Measurements from ENCODE around the gene FCN2.

FCN2 gene

DNA sequence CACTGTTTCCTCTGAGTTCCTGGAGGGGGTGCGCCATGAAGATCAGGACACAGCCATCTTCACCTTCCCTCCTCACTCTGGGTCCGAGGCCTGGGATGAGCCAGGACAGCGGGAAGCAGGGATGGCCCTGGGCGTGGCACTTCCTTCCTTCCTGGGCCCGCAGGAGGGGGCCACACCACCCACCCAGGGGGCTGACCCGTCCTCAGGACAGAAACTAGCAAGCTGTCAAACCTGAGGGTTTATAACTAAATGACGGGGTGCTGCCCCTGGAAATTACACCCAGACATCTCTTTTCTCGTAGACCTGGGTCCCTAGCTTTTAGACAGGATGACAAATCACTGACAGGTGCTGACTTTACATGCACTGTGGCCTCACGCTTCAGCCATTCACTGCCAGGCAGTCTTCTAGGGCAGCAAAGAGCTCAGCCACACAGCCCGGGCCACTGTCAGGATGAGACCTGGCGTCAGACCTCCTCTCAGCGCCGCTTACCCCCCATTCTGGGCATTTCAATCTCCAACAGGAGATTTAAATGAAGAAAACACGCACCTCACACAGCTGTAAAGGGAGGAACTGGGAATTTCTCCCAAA, 8.1 kb downstream of the FCN2 start:
- no peak for DNase-seq (ENCODE audit: low read depth)

DNA sequence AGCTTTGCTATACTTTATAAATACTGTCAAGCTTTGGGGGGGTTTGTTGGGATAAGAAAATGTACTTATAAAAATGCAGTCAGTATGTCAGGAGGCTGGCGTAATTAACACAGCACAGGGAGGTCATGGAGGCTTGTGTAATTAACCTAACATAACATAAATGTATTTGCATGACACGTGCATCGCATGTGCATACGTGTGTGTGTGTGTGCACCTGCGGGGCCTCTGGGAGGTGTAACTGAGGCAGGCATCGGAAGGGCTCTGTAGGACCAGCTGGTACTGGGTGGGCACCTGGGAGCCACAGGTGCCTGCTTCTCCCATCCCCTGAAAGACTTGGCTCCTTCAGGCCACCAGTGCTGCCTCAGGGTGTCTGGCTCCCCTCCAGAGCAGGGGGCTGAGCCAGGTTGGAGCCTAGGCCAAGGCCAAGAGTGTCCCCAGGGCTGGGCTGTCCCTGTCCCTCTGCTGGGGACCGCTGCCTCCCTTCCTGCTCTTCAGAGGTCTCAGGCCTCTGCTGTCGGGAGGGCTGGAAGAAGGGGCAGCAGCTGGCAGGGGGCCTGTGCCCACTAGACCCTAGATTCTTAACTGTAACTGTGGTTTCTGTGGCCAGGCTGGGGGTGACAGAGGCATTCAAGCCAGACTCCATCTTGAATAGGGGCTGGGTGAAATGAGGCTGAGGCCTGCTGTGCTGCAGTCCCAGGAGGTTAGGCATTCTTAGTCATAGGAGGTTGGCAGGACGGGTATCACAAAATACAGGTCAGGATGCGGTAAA, 9.0 kb downstream of the FCN2 start:
- DNase-seq (ENCODE audit: low read depth) = no peak

DNA sequence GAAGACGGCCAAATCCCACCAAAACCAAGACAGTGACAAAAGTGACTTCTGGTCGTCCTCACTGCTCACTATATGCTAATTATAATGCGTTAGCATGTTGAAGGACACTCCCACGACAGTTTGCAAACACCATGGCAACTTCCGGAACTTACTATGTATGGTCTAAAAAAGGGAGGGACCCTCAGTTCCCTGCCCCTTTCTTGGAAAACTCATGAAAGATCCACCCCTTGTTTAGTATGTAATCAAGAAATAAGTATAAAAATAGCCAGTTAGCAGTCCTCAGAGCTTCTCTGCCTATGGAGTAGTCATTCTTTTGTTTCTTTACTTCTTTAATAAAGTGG, 9.5 kb downstream of the FCN2 start:
- DNase-seq (ENCODE audit: low read depth) = no peak

DNA sequence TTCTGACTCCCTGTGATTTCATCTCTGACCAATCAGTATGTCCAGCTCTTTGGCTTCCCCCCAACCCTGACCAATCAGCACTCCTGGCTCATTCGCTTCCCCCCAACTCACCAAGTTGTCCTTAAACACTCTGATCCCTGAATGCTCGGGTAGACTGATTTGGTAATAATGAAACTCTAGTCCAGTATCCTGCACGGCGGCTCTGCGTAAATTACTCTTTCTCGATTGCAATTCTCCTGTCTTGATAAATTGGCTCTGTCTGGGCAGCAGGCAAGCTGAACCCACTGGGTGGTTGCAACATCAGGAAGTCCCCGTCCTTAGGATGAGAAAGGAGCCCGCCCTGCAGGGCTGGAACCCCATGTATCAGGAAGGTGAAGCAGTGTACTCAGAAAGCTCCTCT, 10.4 kb downstream of the FCN2 start:
- no peak for DNase-seq (ENCODE audit: low read depth)

DNA sequence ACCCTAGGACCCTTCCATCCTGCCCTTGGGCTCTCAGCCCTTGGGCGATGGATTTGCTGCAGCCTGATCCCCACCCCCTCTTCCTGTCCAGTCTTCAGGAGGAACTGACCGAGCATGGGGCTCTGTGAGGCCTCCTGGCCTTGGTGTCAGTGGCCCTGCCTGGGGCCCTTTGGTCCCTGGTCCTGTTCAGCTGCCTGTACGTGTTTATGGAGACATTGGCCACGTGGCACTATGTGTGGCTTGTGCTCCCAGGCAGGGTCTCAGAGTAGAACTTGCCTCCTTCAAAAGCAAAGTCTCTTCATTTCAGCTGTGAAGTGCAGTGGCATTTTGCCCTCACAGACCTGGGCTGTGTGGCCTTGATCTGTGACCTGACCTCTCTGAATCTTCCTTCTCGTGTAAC, 11.1 kb downstream of the FCN2 start:
- no peak for DNase-seq (ENCODE audit: low read depth)

DNA sequence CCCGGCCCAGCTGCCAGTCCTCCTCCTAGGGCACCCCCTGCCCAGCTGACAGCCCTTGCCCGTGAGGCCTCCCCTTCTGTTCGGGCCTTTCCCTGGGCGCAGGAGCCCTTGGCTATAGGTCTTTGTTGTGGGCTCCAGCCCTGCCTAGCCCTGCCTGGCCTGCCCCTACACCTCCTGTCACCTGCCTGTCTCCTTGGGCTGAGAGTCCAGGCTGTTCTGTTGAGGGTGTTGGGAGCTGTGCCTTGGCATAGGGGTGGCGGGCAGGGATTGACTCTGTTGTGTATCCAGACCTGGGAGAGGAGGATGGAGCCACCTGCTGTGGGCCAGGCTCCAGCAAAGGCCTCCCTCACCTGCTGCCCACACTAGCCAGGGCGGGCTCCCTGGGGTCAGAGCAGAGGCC, 11.6 kb downstream of the FCN2 start:
- no peak for DNase-seq (ENCODE audit: low read depth)

DNA sequence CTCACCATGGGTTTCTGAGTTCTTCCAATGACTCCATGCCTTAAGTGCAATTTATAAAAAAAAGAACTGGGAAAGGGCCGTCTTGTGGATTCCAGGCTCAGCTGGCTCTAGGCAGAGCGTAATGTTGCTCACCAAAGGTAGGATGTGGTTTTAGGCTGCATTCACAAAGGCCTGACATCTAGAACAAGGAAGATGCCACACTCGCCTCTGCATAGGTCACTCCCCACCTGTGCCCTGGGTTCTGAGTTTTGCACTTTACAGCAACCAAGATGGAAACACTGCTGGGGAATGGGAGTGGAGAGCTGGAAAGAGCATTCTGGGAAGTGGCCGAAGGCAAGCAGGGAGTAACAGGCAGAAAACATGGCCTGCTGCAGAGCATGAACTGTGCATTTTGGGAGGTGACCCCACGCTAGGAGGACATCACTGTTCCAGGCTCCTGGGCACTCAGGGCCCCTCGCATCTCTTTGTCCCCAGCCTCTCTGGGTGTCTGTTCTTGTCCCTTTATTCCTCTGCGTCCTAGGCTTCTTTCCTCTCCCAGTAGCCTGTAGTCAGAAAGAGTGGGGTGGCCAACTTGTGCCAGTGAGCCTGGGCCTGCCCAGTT, 12.3 kb downstream of the FCN2 start:
- no peak for DNase-seq (ENCODE audit: low read depth)

DNA sequence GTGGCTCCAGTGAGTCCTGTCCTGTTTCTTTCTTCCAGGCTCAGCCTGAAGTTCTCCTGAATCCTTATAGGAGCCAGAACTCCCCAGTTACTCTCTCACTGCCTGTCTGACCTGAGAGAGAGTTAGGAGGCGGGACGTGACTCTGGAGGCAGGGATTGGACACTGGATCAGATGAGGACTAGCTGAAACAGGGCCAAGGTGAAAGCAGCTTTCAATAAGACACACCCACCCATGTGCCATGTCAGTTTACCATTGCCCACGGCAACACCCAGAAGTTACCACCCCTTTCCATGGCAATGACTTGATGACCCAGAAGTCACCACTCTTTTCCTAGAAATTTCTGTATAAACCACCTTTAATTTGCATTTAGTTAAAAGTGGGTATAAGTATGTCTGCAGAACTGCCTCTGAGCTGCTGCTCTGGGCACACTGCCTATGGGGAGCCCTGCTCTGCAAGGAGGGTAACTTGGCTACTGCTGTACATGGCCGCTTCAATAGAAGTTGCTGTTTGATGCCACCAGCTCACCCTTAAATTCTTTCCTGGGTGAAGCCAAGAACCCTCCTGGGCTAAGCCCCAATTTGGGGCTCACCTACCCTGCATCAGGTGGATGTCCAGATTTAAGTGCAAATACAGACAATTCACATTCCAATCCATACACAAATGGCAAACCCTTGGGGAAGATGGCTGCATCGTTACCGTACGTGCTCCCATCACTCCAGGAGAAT, 13.7 kb downstream of the FCN2 start:
- no peak for DNase-seq (ENCODE audit: low read depth)

DNA sequence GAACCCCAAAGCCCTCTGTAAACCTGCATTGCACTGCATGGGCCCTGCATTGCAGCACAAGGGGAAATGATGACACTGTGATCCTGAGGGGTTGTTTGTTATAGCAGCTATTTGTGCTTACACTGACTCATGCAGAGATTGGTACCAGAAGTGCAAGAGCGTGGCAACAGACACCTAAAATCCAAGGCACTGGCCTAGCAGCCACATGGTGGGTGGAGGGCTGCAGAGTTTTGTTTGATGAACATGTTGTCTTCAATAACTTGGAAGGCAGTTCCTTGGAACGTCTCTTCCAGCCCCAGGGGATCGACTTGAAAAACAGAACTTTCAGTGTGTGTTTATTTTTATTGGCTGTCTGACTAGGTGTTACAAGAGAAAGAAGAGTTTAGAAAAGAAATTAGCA, 14.5 kb downstream of the FCN2 start:
- no peak for DNase-seq (ENCODE audit: low read depth)

DNA sequence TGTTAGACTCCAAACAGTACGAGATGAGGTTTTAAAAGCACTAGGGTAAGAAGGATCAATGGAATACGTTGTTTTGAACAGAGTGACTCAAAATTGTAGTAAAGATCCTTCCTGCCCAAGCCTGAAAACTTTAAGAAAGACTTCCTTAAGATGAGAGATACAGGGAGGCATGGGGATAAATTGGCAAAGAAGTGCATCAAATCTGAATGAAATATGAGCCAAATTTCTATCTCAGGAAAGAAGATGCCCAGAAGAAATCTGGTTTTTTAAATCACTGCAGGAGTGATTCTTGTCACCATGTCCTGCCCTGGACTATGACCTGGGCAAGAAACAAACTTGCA, 14.9 kb downstream of the FCN2 start:
- no peak for DNase-seq (ENCODE audit: low read depth)

DNA sequence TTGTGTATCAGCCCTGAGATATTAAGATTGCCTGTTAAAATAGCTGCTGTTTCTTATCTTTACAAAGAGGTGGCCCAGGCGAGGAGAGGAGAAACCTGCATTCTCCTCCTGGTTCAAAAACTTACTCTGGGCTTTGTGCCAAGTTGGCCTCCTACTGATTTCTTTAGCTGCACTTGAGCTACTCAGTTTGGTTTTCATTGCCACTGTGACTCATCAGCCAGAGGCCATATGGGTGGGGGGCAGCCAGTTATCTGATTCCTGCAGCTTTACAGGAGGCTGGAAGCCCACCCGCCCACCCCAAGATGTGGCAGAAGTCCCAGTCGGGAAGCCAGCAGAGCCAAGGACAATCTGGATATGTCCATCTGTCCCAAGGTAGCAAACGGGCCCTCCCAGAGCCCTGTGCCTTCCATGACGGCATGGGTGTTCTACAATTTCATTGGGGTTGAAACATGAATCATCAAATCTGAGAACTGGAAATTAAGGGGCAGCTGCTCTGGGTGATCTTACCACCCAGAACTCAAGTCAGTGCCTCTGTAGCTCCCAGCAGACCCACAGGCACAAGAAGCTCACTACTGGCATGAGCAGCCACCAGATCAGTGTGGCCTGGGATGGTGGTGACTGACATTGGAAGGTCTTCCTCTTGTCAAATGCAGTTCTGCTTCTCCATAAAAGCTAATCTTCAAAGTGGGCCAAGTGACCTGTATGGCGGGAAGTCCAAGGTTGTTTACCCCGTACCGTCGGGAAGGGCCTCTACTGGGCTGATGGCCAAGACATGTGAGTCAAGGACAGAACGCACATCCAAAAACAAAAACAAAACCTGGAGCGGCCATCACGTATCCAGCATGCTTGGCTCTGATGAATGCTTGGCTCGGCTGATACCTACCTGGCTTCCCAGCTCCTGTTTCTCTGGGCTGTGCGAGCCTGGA, 15.6 kb downstream of the FCN2 start:
- DNase-seq (ENCODE audit: low read depth) = no peak

DNA sequence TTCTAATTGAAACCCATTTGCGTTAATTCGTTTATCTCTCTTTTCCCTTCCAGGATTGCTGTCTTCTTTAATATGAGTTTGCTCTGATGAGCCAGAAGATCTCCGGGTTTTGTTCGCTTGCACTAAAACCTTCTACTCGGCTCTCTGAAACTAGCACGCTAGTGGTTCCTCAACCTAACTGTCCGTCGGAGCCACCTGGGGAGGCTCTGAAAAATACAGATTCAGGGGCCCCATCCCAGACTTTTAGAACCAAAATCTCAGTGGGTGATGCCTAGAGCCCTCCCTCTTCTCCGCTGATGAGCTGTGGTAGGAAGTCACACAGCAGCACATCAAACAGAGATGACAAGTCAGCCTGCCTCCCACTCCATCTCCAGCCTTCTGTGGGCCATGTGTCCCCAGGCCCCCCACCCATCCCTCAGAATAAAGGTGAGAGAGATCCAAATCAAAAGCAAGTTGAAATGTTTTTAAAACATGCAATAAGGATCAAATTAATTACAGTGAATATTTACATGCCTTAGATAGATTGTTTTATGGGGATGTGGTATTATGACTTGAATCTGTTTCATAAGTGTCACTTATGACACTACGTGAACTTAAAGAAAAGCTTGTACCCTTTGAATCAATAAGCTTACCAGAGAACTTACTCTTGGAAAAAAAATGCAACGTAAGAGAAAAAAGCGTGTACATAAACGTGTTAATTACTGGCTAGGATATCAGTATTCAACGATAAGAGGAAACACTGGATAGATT, 16.4 kb downstream of the FCN2 start:
- DNase-seq (ENCODE audit: low read depth) = no peak

DNA sequence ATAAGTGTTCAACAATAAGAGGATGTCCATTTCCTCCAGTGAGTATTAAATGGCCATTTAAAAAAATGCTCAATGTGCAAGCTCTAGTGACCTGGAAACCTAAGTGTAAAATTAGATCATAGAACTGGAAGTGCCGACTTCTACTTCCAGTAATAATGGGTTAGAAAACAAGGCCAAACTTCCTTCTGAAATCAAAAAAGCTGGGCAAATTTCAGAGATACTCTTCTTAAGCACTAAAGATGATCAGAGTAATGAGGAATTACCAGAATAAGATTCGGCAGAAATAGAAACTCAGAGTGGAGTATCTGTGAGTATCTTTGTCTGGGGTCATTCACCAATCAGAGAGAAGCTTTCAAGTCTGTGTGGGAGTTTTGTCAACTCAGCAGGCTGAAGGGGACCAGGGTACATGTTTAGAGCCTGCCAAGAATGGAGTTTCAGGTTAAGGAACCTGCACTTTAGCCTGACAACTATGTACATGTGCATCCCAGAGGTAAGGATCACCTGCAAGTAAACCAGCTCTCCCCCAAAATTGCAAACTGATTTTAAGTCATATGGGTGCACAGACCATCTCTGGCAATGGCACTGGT, 17.1 kb downstream of the FCN2 start:
- DNase-seq (ENCODE audit: low read depth) = no peak

DNA sequence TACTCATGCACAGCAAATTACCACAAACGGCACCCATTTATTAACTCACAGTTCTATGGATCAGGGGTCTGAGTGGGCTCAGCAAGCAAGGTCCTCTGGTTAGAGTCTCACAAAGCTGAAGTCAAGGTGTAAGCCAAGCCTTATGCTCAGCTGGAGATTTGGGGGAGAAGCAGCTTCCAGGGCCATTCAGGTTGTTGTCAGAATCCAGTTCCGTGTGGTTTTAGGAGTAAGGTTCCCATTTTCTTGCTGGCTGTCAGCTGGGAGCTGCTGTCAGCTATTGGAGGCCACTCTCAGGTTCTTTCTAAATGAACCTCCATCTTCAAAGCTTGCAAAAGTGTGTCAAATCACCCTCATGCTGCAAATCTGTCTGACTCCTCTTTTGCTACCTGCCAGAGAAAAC, 17.7 kb downstream of the FCN2 start:
- DNase-seq (ENCODE audit: low read depth) = no peak

DNA sequence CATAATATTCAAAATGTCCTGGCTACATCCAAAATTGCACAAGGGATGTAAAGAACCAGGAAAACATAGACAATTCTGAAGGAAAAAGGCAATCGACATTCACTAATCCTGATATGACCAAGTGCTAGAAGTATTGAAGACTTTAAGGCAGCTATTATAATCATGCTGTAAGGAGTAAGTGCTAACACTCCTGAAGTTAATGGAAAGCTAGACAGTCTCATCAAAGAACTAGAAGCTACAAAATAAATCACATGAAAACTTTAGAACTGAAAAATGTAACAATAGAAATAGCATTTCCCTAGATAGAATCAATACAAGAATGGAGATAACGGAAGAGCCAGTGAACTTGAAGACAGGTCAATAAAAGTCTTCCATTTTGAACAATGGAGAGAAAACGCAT, 18.6 kb downstream of the FCN2 start:
- DNase-seq (ENCODE audit: low read depth) = no peak

DNA sequence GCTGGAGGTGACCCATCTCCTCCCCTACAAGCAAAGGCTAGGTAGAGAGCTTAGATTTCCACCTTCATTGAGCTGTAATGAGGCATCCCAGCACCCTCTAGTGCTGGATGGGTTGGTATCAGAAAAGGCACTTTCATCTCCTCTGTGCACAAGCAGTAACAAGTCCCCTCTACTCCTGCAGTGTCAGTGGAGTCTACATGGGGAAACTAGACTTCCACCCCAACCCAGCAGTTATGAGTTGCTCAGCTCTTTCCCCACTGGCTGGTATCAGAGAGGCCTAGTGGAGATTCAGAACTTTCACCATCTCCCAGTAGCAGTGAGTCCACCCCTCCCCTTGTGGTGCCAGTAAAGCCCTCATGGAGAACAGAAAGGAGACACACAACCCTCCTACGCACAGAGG, 19.2 kb downstream of the FCN2 start:
- no peak for DNase-seq (ENCODE audit: low read depth)

DNA sequence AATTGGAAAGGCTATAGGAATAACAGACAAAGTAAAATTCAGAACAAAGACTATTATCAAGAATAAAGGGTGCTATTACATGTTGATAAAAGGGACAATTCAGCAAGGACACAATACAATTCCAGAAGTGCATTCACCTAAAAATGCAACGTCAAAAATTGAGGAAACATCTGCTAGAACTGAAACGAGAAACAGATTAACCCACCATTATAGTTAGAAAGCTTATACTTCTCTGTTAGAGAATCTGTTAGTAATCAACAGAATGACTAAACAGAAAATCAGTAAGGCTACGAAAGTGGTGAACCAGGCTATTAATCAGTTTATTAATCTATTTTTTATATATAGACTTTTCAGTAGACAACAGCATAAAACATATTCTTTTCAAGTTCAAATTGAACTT, 22.3 kb downstream of the FCN2 start:
- DNase-seq (ENCODE audit: low read depth) = no peak

DNA sequence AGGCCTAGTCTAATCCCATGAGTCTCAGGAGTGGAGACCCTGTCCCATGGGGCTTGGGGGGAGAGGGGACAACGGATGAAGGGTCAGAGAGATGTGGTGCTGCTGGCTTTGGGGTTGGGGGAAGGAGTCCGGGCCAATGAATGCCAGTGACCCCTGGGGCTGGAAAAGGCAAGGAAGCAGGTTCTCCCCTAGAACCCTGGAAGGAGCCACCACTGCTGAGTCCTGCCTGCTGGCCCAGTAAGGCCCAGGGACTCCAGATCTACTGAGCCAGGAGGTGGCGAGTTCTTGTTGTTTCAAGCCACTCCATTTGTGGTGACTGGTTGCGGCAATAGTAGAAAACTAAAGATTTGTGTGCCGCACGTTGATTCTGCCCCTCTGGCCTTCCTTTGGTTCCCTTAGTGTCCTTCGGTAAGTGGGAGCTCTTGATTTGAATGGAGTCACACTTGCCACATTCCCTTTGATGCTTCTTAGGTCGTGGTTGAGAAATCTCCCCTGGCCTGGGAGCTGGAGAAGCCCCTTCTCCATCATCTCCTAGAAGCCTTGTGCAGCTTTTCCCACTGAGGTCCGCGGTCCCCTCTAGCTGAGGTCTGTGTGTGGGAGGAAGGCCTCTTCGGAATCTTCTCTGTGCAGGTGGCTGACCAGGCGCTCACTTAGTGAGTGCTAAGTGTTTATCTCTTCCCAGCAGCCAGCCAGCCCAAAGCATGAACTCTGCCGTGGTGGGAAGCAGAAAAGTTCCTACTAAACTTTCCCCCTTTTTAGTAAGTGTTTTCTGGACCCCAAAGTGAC, 28.1 kb downstream of the FCN2 start:
- DNase-seq (ENCODE audit: low read depth) = no peak

DNA sequence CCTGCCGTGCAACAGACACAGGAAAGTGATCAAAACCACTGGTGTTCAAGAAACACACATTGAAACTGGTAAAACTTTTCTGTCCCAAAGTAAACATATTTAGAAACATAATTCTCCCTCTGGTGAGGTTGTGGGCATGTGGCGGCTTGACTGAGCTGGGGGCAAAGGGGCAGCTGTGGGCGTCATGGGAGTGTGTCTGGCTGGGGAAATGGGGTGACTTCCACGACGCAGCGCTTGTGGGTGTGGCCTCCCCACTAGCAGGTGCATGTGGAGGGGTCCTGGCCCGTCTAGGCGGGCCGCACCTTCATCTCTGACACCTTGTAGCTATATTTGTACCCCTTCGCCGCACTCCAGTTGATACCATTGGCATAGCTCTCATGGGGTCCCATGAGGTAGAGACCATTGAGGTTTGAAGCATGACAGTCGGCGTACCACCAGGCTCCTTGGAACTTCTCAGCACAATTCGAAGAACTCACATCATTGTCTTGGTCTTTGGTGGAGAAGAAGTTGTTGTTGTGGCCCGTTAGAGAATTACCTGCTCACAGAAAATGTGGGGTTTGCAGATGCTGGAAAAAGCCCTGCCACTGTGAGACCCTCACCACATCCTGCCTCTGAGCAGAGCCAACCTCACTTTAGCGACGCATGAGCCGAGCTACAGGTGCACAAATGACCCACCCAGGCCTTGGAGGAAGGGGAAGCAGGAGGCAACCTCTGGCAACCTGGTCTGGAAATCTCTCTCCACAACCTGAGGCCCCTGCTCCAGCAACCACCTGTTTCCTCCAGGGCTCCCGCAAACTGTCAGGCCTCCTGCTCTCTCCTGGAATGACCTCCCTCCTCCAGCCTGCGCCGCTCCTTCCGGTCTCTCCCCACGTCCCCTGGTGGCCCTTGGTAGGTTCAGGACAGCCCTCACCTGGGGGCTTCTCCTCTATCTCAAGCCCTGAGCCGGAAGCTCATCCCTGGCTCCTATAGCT, 29.2 kb downstream of the FCN2 start:
- DNase-seq (ENCODE audit: low read depth) = no peak

Data from stimulated activated CD8-positive, alpha-beta memory T cell treated with anti-CD3 and anti-CD28 coated beads, Interleukin-4, amount 100 ng/mL, for 24 hours (primary cell).